ENCODE measurements around the gene SLC36A1.

GRCh38 chr5:151454166-151454565 lies 6.8 kb downstream of the SLC36A1 start:
- TF ChIP-seq SP1 (IDR thresholded peaks at IDR 0.05): no peak
- no peak for TF ChIP-seq LEF1 (IDR thresholded peaks at IDR 0.05; ENCODE audit: borderline replicate concordance)
- no peak for TF ChIP-seq CTBP1 (IDR thresholded peaks at IDR 0.05; ENCODE audit: borderline replicate concordance)
- no peak for TF ChIP-seq BHLHE40 (IDR thresholded peaks at IDR 0.05; ENCODE audit: borderline replicate concordance)
- no peak for TF ChIP-seq FOXK2 (IDR thresholded peaks at IDR 0.05)
- no peak for TF ChIP-seq ARNT (IDR thresholded peaks at IDR 0.05)
- TF ChIP-seq ELF4 (IDR thresholded peaks at IDR 0.05): no peak
- TF ChIP-seq FOXA1 (IDR thresholded peaks at IDR 0.05): no peak
- no peak for TF ChIP-seq TARDBP (IDR thresholded peaks at IDR 0.05)
- TF ChIP-seq FOXM1 (IDR thresholded peaks at IDR 0.05; ENCODE audit: borderline replicate concordance): no peak

All from HEK293T (cell line).